HG03571 (cell line): Measurements from ENCODE around the gene GRIN2A.

Experiments
- ATAC-seq: cut with Tn5 transposase; IDR thresholded peaks from one replicate; pipeline ENCODE4 v1.9.1; 2021; ENCODE audit not compliant: unreplicated experiment

Gene GRIN2A

GRCh38 chr16:9977333-9977897 is 204.8 kb downstream of the GRIN2A start:
- ATAC-seq: no peak

- ATAC-seq: no peak
Observed at GRCh38 chr16:9976601-9977000, 205.6 kb downstream of the GRIN2A start.

- no peak for ATAC-seq
Observed at GRCh38 chr16:9971907-9972306, 210.3 kb downstream of the GRIN2A start.

- no peak for ATAC-seq
Observed at GRCh38 chr16:9970796-9971195, 211.4 kb downstream of the GRIN2A start.

- ATAC-seq: no peak
Observed at GRCh38 chr16:9970244-9970643, 212.0 kb downstream of the GRIN2A start.

GRCh38 chr16:9969580-9969979 is 212.6 kb downstream of the GRIN2A start:
- ATAC-seq: no peak

GRCh38 chr16:9966569-9967157 is 215.6 kb downstream of the GRIN2A start:
- no peak for ATAC-seq

GRCh38 chr16:9965079-9965478 is 217.1 kb downstream of the GRIN2A start:
- ATAC-seq: no peak

GRCh38 chr16:9964426-9964825 is 217.8 kb downstream of the GRIN2A start:
- no peak for ATAC-seq

GRCh38 chr16:9957433-9957832 is 224.8 kb downstream of the GRIN2A start:
- no peak for ATAC-seq

- no peak for ATAC-seq
Observed at GRCh38 chr16:9957002-9957401, 225.2 kb downstream of the GRIN2A start.

GRCh38 chr16:9955677-9956076 is 226.6 kb downstream of the GRIN2A start:
- ATAC-seq: no peak

- no peak for ATAC-seq
Observed at GRCh38 chr16:9953908-9954570, 228.2 kb downstream of the GRIN2A start.

GRCh38 chr16:9950658-9951057 is 231.6 kb downstream of the GRIN2A start:
- no peak for ATAC-seq

- ATAC-seq: no peak
Observed at GRCh38 chr16:9949396-9949795, 232.8 kb downstream of the GRIN2A start.

- no peak for ATAC-seq
Observed at GRCh38 chr16:9948933-9949332, 233.3 kb downstream of the GRIN2A start.

GRCh38 chr16:9946022-9946720 is 236.1 kb downstream of the GRIN2A start:
- no peak for ATAC-seq

- ATAC-seq: no peak
Observed at GRCh38 chr16:9943121-9943520, 239.1 kb downstream of the GRIN2A start.

- no peak for ATAC-seq
Observed at GRCh38 chr16:9941245-9941644, 241.0 kb downstream of the GRIN2A start.

GRCh38 chr16:9934723-9935508 is 247.3 kb downstream of the GRIN2A start:
- no peak for ATAC-seq
